HepG2 (cell line): ENCODE measurements around the gene INHBB. TPM values are rescaled to one million over a fixed set of nuclear protein-coding genes. Genes with fewer than 3 reads are reported as not detected.
A peak's percentile ranks its signal among the peaks of the same experiment; 100 is the strongest.

ENCODE experiments used
- BCLAF1 ChIP-seq: fragments of 450-650 bp; IDR thresholded peaks from 2 replicates; pipeline ENCODE4 v1.6.1; 2017; ENCODE audit warnings: mild to moderate bottlenecking
- GTF2F1 ChIP-seq: fragments of 150-350 bp; IDR thresholded peaks from 2 replicates; pipeline ENCODE4 v1.6.1; 2014; ENCODE audit warnings: low read length
- ISL2 ChIP-seq: sonication (generic); formaldehyde crosslinking; IDR thresholded peaks from 2 replicates; pipeline ENCODE4 v1.5.0; 2020; ENCODE audit warnings: missing genetic modification reagents
- NONO ChIP-seq, 2 experiments: fragments of 450-650 bp in 1 of 2; sonication (generic) in 1 of 2; formaldehyde crosslinking in 1 of 2; IDR thresholded peaks in 1 of 2; conservative IDR thresholded peaks in 1 of 2; 2 replicates each; pipeline versions ENCODE4 v1.6.1 to v1.8.0; 2017 to 2022; ENCODE audit warnings: mild to moderate bottlenecking in 1 of 2, missing genetic modification reagents in 1 of 2, moderate library complexity in 1 of 2
- PITX1 ChIP-seq: sonication (generic); formaldehyde crosslinking; IDR thresholded peaks from 2 replicates; pipeline ENCODE4 v1.5.1; 2020; ENCODE audit warnings: mild to moderate bottlenecking, missing genetic modification reagents
- POLR2AphosphoS5 ChIP-seq: IDR thresholded peaks from 2 replicates; pipeline ENCODE4 v1.6.1; 2012; ENCODE audit warnings: low read depth, low read length
- RAD51 ChIP-seq: fragments of 450-650 bp; IDR thresholded peaks from 2 replicates; pipeline ENCODE4 v1.6.1; 2016; ENCODE audit warnings: borderline replicate concordance
- REL ChIP-seq: sonication (generic); formaldehyde crosslinking; conservative IDR thresholded peaks from 2 replicates; pipeline ENCODE4 v1.8.0; 2022; ENCODE audit warnings: mild to moderate bottlenecking, missing genetic modification reagents, moderate library complexity
- RNF219 ChIP-seq: sonication (generic); formaldehyde crosslinking; IDR thresholded peaks from 2 replicates; pipeline ENCODE4 v1.5.0; 2020; ENCODE audit warnings: mild to moderate bottlenecking, missing genetic modification reagents
- SNAPC2 ChIP-seq: sonication (generic); formaldehyde crosslinking; IDR thresholded peaks from 2 replicates; pipeline ENCODE4 v1.8.1; 2022; ENCODE audit warnings: mild to moderate bottlenecking, missing genetic modification reagents
- TAF1 ChIP-seq: sonication (generic); formaldehyde crosslinking; IDR thresholded peaks from 2 replicates; pipeline ENCODE4 v1.4.0; 2020; ENCODE audit warnings: missing genetic modification reagents
- TARDBP ChIP-seq: sonication (generic); formaldehyde crosslinking; IDR thresholded peaks from 2 replicates; pipeline ENCODE4 v1.8.0; 2022; ENCODE audit warnings: mild to moderate bottlenecking, missing genetic modification reagents
- ZBTB49 ChIP-seq: sonication (generic); formaldehyde crosslinking; IDR thresholded peaks from 2 replicates; pipeline ENCODE4 v1.4.0; 2020; ENCODE audit warnings: missing genetic modification reagents, borderline replicate concordance
- ZFP1 ChIP-seq: IDR thresholded peaks from 2 replicates; pipeline ENCODE4 v1.6.1; 2016
- ZNF281 ChIP-seq: sonication (generic); formaldehyde crosslinking; IDR thresholded peaks from 2 replicates; pipeline ENCODE4 v1.4.0; 2020; ENCODE audit warnings: missing genetic modification reagents, borderline replicate concordance
- ZNF329 ChIP-seq: sonication (generic); formaldehyde crosslinking; IDR thresholded peaks from 2 replicates; pipeline ENCODE4 v1.9.0; 2021; ENCODE audit warnings: low read depth, mild to moderate bottlenecking, missing genetic modification reagents
- ZNF331 ChIP-seq: sonication (generic); formaldehyde crosslinking; IDR thresholded peaks from 2 replicates; pipeline ENCODE4 v1.4.0; 2020; ENCODE audit warnings: missing genetic modification reagents
- ZNF703 ChIP-seq: sonication (generic); formaldehyde crosslinking; IDR thresholded peaks from 2 replicates; pipeline ENCODE4 v1.5.1; 2020; ENCODE audit warnings: missing genetic modification reagents, mild to moderate bottlenecking, moderate library complexity, borderline replicate concordance
- ZNF879 ChIP-seq: sonication (generic); formaldehyde crosslinking; IDR thresholded peaks from 2 replicates; pipeline ENCODE4 v1.8.1; 2023; ENCODE audit warnings: missing genetic modification reagents
- polyA plus RNA-seq, 8 experiments: library from polyadenylated mRNA; depleted of rRNA in 3 of 8; stranded (reverse) in 7 of 8; unstranded in 1 of 8; fragments of >200 nt; fragmentation: Illumina TruSeq in 4 of 8; extraction: Trizol in 4 of 8; gene quantifications; 2 replicates each; pipeline versions ENCODE4 v1.2.1 to v1.2.3, GENCODE V29; 2011 to 2016; ENCODE audit warnings: low read depth in 4 of 8, missing spikeins in 1 of 8, mixed read lengths in 1 of 8; ENCODE audit not compliant: insufficient read depth in 1 of 8
- total RNA-seq, 5 experiments: library from RNA; depleted of rRNA; stranded (reverse); fragments of >200 nt; fragmentation: Illumina TruSeq; extraction: Trizol; gene quantifications; 2 replicates each; pipeline ENCODE4 v1.2.3, GENCODE V29; 2016; ENCODE audit warnings: low read depth in 1 of 5

INHBB gene
- total and polyA plus RNA-seq, 2 of the 13 experiments (the other 11 are each of a cell fraction or from before 2014, with no cell fraction given) = 0.20 to 1.7 TPM

GRCh38 chr2:120398996-120399888 is 53.3 kb downstream of the INHBB start (continued):
- TF ChIP-seq RNF219 (CRISPR knock-in tag) (no peak), BCLAF1 (no peak), NONO (IDR thresholded peaks at IDR 0.05) (no peak), NONO (CRISPR knock-in tag; conservative IDR thresholded peaks at IDR 0.05) (no peak), ISL2 (peak; percentile 76; the same call in 1 of the 2 replicates), TARDBP (peak; percentile 96), GTF2F1 (0 out of 2 replicates have a peak, but pooled peaks have one; percentile 21), ZBTB49 (peak; percentile 73; the same call in 1 of the 2 replicates), ZNF281 (CRISPR knock-in tag) (peak; percentile 48; the same call in 1 of the 2 replicates), ZNF331 (CRISPR knock-in tag) (peak; percentile 74; the same call in 1 of the 2 replicates), ZNF703 (CRISPR knock-in tag) (no peak), ZFP1 (CRISPR knock-in tag) (peak; percentile 98), RAD51 (no peak), ZNF329 (CRISPR knock-in tag) (no peak), ZNF879 (CRISPR knock-in tag) (no peak), POLR2AphosphoS5 (no peak), SNAPC2 (CRISPR knock-in tag) (no peak), REL (CRISPR knock-in tag) (no peak), PITX1 (CRISPR knock-in tag) (peak; percentile 66), TAF1 (CRISPR knock-in tag) (no peak)
